Parathyroid adenoma (tissue), 2 donors: Measurements from ENCODE around the gene SCCPDH.

ENCODE experiments used
- H2AFZ ChIP-seq: fragments of 300-600 bp; sonication (generic); one replicate; pipeline ENCODE4 v1.7.0; 2017; ENCODE audit warnings: antibody characterized with exemption, mild to moderate bottlenecking
- H3K27ac ChIP-seq: fragments of 300-600 bp; sonication (generic); one replicate; pipeline ENCODE4 v1.7.0; 2017
- H3K27me3 ChIP-seq: fragments of 300-600 bp; sonication (generic); one replicate; pipeline ENCODE4 v1.7.0; 2017; ENCODE audit warnings: low read length; ENCODE audit not compliant: control insufficient read depth, insufficient read depth
- H3K36me3 ChIP-seq: fragments of 300-600 bp; sonication (generic); one replicate; pipeline ENCODE4 v1.7.0; 2017; ENCODE audit warnings: low read length; ENCODE audit not compliant: control insufficient read depth, insufficient read depth
- H3K4me1 ChIP-seq: fragments of 300-600 bp; sonication (generic); one replicate; pipeline ENCODE4 v1.7.0; 2017; ENCODE audit warnings: control low read depth
- H3K4me2 ChIP-seq: fragments of 300-600 bp; sonication (generic); one replicate; pipeline ENCODE4 v1.7.0; 2017; ENCODE audit warnings: low read length
- H3K4me3 ChIP-seq: fragments of 300-600 bp; sonication (generic); one replicate; pipeline ENCODE4 v1.7.0; 2017; ENCODE audit warnings: low read depth, low read length
- H3K79me2 ChIP-seq: fragments of 300-600 bp; sonication (generic); one replicate; pipeline ENCODE4 v1.7.0; 2017; ENCODE audit warnings: control low read depth
- H3K9ac ChIP-seq: fragments of 300-600 bp; sonication (generic); one replicate; pipeline ENCODE4 v1.7.0; 2017; ENCODE audit warnings: mild to moderate bottlenecking
- H3K9me3 ChIP-seq: fragments of 300-600 bp; sonication (generic); one replicate; pipeline ENCODE4 v1.7.0; 2017; ENCODE audit warnings: low read length; ENCODE audit not compliant: control insufficient read depth
- TF ChIP-seq, protein P1 (sequence below): fragments of 300-600 bp; sonication (generic); IDR thresholded peaks from one replicate; pipeline ENCODE4 v1.7.0; 2017; ENCODE audit warnings: antibody characterized with exemption, mild to moderate bottlenecking
- donor health status: primary hyperparathyroidism.

SCCPDH gene

DNA sequence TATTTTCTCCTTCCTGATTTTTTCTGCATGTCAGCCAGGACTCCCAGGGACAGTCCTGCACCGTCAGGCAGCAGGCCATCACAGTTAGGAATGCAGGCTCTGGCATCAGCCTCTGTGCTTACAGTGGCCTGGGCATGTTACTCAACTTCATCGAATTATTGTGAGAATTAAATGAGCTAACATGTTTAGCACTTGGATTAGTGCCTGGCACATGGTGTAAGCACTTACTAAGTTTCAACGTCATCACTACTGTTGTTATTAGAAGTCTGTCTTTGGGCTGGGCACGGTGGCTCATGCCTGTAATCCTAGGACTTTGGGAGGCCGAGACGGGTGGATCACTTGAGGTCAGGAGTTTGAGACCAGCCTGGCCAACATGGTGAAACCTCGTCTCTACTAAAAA is 45.1 kb downstream of the SCCPDH start:
- Histone ChIP-seq H3K4me3 (no peak overlapping the region), H3K9ac (no peak overlapping the region), H3K4me2 (no peak overlapping the region), H3K27me3 (no peaks in the 10 kb centered on the region), H3K79me2 (no peaks in the 10 kb centered on the region), H2AFZ (no peak overlapping the region), H3K9me3 (no peaks in the 10 kb centered on the region), H3K4me1 (no peaks in the 10 kb centered on the region), H3K36me3 (no peaks in the 10 kb centered on the region), H3K27ac (no peak overlapping the region)
- TF ChIP-seq, protein P1, sequence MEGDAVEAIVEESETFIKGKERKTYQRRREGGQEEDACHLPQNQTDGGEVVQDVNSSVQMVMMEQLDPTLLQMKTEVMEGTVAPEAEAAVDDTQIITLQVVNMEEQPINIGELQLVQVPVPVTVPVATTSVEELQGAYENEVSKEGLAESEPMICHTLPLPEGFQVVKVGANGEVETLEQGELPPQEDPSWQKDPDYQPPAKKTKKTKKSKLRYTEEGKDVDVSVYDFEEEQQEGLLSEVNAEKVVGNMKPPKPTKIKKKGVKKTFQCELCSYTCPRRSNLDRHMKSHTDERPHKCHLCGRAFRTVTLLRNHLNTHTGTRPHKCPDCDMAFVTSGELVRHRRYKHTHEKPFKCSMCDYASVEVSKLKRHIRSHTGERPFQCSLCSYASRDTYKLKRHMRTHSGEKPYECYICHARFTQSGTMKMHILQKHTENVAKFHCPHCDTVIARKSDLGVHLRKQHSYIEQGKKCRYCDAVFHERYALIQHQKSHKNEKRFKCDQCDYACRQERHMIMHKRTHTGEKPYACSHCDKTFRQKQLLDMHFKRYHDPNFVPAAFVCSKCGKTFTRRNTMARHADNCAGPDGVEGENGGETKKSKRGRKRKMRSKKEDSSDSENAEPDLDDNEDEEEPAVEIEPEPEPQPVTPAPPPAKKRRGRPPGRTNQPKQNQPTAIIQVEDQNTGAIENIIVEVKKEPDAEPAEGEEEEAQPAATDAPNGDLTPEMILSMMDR, result no peak

DNA sequence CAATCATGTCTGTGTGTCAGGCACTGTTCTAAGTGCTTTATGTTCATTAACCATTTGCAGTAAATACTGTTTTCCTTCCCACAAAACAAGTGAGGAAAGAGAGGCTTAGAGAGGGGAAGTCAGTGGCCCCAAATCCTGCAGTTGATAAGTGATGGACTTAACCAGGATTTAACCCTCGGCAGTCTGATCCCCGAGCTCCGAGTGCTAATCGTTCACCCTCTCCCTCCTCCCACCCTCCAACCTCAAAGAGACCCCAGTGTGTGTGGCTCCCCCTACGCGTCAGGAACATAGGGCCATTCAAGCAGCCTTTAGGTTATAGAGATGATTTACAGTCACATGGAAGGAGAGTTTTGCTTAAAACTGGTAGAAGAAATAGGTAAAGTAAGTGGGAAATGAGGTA is 47.2 kb downstream of the SCCPDH start:
- no peak overlapping the region for H2AFZ ChIP-seq
- H3K79me2 ChIP-seq, result no peaks in the 10 kb centered on the region
- H3K4me2 ChIP-seq, result no peak overlapping the region
- no peak overlapping the region for H3K9ac ChIP-seq
- H3K36me3 ChIP-seq, result no peaks in the 10 kb centered on the region
- no peaks in the 10 kb centered on the region for H3K4me1 ChIP-seq
- no peak overlapping the region for H3K27ac ChIP-seq
- H3K9me3 ChIP-seq, result no peaks in the 10 kb centered on the region
- TF ChIP-seq, protein P1, result no peak
- H3K27me3 ChIP-seq, result no peaks in the 10 kb centered on the region
- no peak overlapping the region for H3K4me3 ChIP-seq

DNA sequence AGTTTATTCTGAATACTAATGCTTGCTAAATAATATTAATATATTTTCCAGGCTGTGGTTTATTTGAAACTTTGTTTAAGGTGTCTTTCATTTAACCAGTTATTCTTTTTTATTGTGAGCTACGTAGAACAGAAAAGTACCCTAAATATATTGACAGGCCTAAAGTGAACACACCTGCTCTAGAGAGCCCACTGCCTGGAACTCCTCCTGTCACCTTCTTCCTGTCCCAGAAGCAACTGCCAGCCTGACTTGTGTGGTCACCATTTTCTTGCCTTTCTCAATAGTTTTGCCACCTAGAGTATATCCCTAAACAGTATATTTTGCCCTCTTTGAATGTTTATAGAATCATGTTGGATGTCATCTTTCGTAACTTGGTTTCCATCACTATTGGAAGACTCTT is 48.5 kb downstream of the SCCPDH start:
- no peak overlapping the region for H3K9ac ChIP-seq

DNA sequence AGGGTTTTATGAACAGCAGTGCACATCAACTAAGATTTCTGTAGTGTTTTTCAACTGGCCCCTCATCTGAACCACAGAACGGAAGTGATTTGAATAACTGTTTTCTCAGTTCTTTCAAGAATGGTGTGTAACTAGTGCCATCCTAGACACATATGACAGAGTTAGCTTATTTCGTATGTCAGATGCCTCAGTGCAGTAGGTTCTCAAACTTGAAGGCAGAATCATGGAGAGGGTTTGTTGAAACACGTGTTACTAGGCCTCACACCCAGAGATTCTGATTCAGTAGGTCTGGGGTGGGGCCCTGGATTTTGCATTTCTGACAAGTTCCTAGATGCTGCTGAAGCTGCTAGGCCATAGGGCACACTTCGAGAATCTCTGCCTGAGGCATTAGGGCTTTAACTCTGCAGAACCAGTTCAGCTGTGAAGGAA is 49.0 kb downstream of the SCCPDH start:
- H3K9me3 ChIP-seq, result no peaks in the 10 kb centered on the region
- H2AFZ ChIP-seq, result no peak overlapping the region
- no peak overlapping the region for H3K27ac ChIP-seq
- H3K27me3 ChIP-seq, result no peaks in the 10 kb centered on the region
- H3K9ac ChIP-seq, result no peak overlapping the region
- no peaks in the 10 kb centered on the region for H3K4me1 ChIP-seq
- H3K79me2 ChIP-seq, result no peaks in the 10 kb centered on the region
- no peak overlapping the region for H3K4me3 ChIP-seq
- H3K4me2 ChIP-seq, result no peak overlapping the region
- no peaks in the 10 kb centered on the region for H3K36me3 ChIP-seq
- TF ChIP-seq, protein P1, result no peak

More for the DNA sequence above, 48.5 kb downstream of the SCCPDH start:
- H3K4me3 ChIP-seq, result no peak overlapping the region
- no peak overlapping the region for H3K4me2 ChIP-seq
- H3K4me1 ChIP-seq, result no peaks in the 10 kb centered on the region
- no peaks in the 10 kb centered on the region for H3K79me2 ChIP-seq
- H3K9me3 ChIP-seq, result no peaks in the 10 kb centered on the region
- no peak overlapping the region for H2AFZ ChIP-seq
- no peaks in the 10 kb centered on the region for H3K27me3 ChIP-seq
- no peak overlapping the region for H3K27ac ChIP-seq
- TF ChIP-seq, protein P1, result no peak
- H3K36me3 ChIP-seq, result no peaks in the 10 kb centered on the region

DNA sequence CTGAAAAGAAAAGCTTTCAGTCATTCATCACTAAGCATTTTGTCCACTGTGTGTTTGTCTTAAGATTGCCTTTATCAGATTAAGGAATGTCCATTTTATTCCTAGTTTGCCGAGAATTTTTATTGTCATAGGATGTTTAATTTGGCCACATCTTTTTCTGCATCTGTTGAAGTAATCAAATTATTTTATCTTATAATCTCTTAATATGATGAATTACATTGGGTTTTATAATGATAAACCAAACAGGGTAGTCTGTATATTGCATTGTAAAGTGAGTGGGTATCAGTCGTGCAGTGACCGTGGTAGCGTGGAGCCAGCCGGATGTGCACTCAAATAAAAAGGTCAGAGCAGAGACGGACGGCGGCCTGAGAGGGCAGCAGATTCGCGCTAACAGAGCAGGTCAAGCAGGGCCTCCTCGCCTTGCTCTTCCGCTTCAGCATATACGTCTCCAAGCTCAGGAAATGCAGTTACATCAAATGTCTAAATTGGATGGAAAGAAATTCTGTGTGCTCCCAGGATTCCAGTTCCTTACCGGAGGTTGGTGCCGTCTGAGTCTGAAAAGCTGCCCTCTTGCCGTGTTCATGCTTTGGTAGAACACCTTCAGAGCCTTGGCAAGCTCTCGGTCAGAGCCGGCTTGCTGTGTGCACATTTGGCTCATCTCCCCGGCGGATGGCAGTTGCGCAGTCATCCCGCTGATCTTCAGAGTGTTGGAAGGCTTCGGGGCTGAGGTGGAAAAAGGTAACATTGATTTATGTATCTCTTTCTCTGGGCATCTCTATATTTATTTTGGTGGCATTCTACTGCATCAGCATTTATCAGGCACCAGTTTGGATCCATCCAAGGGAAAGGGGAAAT is 51.5 kb downstream of the SCCPDH start:
- no peaks in the 10 kb centered on the region for H3K27me3 ChIP-seq
- H3K36me3 ChIP-seq, result no peaks in the 10 kb centered on the region
- H3K4me3 ChIP-seq, result no peak overlapping the region
- no peak overlapping the region for H3K9ac ChIP-seq
- TF ChIP-seq, protein P1, result no peak
- H3K4me2 ChIP-seq, result no peak overlapping the region
- no peaks in the 10 kb centered on the region for H3K9me3 ChIP-seq
- H3K27ac ChIP-seq, result no peak overlapping the region
- H3K4me1 ChIP-seq, result no peaks in the 10 kb centered on the region
- H3K79me2 ChIP-seq, result no peaks in the 10 kb centered on the region
- no peak overlapping the region for H2AFZ ChIP-seq
